Epidermal melanocyte (primary cell): Measurements from ENCODE around the gene RASA3.

ENCODE experiments used
- DNase-seq: peaks from one replicate; pipeline ENCODE4 v3.0.0; 2011; ENCODE audit warnings: low spot score; ENCODE audit not compliant: insufficient read length

The RASA3 gene

DNA sequence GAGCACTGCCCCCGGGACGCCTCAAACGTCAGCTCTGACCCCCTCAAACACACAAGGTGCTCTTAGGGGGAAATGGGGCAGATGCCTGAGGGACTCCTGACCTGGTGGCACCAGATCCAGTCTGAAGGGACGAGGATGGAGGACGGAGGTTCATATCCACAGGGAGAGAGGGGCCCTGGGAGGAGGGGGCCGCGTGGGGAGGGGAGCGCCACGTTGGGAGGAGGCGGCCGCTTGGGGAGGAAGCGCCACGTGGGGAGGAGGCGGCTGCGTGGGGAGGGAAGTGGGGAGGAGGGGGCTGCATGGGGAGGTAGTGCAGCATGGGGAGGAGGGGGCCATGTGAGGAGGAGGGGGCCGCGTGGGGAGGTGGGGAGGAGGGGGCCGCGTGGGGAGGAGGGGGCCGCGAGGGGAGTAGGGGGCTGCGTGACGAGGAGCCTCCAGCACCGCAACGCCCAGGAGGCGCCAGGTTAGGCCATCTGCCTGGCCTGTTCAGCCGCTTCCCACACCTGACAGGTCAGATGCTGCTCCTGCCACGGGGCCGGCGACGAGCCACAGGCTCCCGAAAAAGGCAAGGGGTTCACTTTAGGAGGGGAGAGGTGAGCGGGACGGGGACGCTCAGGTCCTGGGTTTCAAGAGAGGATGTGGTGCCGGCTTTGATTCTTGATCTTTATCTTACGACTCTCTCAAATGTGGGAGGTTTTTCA, 121.9 kb downstream of the RASA3 start:
- no peak for DNase-seq

DNA sequence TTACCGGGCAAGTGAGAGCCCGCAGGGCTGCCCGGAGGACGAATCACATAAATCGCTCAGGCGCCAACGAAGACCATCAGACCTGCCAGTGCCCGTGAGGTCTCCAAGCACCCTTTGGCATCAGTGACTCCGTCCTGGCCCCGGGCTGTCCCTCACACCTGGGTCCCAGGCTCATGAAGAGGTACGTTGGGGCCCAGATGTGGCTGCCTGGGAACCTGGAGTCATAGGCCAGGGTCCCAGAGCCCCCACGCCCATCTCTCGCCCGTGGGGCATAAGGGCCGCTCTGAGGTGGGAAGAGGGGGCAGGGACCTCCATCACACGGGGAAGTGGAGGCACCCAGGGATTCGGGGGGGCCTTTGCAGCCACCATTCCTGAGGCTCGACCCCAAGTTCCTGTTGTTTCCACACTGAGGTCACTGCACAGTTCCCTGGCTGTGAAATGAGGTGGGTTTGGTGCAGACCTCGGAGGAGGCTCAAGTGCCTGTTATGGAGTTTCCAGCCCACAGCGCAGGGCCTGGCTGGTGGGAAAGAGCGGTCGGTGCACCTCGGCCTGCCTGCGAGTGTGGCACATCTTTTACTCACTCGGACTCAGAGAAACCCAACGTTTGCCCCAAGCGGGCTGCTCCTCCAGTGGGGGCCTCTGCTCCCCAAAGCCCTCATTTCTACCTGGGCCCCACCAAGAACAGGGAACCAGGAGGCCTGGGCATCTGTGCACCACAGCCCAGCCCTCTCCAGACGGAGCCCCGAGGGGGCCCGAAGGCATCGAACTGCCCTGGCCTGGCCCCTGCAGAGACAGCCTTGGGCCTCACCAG, 122.6 kb downstream of the RASA3 start:
- no peak for DNase-seq

DNA sequence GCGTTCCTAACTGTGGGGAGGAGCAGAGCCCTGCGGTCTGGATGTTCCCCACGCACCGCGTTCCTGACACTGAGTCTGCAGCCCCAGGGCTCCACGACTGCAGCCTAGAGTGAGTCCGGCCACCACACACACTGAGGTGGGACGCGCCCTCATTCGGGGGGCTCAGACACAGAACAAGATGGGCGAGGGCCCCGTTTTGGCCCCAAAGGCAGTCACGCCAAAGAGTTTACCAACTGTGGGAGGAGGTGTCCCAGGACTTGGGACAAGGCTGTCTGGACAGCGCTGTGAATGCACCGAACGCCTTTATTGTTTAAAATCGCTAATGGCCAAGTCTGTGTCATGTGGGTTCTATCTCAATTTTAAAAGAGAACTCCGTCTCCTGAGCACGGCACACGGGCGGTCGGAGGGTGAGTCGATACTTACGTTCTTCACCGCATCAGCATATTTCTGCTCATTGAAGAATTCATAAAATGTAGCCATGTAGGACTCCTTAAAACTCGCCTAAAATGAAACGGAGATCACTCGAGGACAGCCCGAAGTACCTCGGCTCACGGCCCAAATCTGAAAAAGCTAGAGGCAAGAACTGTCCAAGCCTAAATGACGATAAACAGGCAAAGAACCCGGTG, 123.3 kb downstream of the RASA3 start:
- DNase-seq: no peak

DNA sequence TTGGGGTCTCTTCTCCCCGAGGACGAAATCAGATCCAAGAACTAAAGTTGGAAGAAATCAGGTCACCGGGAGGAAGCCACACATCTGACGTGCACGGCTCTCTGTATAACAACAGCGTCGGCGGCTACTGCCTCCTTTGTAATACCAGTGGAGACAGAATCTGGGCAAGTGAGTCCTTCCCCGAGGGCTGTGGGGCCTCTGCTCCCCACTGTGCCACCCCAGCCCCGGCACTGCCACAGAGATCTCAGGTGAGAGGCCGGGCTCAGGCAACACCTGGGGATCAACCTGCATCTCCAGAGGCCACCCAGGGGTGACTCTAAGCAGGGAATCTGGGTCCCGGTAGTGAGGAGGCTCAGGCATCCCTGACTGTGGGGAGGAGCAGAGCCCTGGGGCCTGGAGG, 124.9 kb downstream of the RASA3 start:
- no peak for DNase-seq

DNA sequence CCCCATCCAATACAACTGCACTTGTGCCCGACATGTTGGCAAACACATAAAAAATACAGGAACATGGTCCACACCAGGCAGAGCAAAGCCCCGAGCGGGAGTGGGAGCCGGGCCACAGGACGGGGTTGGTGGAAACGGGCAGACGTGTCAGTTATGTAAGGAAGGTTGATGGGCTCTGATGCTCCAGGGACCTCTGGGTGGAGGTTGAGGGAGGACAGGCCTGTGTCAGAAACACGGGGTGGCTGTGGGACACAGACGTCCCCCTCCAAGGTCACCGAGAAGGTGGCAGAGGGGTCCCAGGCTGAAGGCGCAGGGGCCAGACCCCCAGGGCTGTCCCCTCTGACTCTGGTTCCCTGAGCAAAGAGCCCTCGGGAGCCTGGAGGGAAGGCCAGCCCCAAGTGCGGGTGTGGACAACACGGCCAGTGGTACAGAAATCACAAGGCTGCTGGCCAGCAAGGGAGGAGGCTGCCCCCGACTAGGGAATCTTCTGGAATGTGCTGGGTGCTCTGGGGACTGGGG, 127.2 kb downstream of the RASA3 start:
- DNase-seq: no peak

DNA sequence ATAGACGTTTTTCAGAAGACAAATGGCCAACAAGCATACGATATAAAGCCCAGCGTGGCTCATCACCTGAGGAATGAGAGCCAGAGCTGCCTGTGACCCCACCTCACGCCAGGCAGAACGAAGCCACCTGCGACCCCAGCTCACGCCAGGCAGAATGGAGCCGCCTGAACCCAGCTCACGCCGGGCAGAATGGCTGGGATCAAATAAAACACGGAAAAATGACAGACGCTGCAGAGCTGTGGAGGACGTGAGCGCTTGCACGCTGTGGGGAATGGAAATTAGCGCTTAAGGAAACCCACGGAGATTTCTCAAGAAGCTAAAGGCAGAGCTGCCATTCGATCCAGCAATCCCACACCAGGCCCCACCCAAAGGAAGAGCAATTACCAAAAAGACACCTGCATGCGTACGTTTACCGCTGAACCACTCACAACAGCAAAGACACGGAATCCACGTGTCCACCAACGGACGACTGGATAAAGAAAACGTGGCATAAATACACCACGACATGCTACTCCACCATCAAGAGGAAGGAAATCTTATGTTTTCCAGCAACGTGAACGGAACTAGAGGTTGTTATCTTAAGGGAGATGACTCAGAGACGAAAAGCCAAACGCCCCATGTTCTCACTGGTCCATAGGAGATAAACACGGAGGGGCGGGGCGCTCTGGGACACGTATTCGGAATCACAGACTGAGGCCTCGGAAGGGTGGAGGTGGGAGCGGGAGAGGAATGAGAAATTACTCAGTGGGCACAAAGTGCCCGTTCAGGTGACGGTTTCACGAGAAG, 127.8 kb downstream of the RASA3 start:
- no peak for DNase-seq

DNA sequence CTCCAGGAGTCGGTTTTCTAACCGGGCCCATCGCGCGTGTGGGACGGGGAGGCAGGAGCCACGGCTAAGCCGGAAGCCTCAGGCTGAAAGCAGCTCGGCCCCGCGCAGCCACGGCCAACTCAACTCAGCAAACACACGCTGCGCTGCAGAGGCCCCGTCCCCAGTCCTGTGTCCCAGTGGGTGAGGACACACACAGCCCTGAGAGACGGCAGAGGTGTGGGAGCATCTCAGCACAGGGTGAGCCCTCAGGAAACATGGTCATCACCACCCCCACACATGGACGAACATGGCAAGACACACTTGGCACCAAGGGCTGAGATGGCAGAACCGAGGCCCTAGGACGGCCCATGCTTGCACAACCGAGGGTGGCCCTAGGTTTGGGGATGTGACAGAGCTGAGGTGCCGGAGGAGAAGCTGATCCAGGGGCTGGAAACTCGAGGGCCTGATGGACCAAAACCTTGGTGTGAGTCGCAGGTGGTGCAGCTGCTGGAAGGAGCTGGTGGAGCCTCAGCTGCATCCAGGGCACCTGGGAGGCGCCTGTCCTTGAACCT, 129.6 kb downstream of the RASA3 start:
- no peak for DNase-seq

DNA sequence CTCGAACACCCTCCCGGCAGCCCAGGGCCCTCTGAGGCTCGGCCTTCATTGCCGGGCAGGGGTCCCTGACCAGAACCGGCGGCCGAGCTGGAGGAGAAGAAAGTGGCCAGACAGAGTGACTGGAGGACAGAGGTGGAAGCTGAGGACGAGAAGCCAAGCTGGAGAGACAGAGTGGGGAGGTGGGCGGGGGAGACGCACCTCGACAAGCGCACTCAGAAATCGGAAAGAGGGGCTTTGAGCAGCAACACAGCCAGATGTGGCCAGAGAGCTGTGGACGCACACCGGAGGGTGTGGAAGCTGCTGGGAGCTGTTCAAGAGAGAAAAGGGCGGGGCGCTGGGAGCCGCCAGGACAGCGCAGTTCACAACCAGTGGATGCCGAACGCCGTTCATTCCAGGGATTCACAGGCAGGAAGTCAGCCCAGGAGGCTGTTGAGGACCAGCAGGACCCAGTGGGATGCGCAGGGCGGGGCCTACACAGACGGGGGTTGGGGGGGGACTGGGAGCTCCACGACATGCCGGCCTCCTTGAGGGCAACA, 130.3 kb downstream of the RASA3 start:
- DNase-seq: no peak

DNA sequence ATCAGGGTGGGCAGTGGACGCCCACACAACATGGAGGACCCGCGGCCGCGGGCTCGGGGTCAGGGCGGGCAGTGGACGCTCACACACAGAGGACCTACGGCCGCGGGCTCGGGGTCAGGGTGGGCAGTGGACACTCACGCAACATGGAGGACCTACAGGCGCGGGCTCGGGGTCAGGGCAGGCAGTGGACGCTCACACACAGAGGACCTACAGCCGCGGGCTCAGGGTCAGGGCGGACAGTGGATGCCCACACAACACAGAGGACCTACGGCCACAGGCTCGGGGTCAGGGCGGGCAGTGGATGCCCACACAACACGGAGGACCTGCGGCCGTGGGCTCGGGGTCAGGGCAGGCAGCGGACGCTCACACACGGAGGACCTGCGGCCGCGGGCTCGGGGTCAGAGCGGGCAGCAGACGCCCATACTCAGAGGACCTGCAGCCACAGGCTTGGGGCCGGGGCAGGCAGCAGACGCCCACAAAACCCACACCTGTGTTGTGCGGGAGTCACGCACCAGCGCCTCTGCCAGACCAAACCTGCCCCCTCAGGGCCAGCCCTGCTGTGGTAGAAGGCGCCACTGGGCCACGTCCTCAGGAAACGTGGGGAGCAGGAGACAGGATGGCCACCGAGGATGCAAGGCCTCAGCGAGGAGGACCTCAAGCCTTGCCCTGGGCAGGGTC, 131.0 kb downstream of the RASA3 start:
- no peak for DNase-seq

DNA sequence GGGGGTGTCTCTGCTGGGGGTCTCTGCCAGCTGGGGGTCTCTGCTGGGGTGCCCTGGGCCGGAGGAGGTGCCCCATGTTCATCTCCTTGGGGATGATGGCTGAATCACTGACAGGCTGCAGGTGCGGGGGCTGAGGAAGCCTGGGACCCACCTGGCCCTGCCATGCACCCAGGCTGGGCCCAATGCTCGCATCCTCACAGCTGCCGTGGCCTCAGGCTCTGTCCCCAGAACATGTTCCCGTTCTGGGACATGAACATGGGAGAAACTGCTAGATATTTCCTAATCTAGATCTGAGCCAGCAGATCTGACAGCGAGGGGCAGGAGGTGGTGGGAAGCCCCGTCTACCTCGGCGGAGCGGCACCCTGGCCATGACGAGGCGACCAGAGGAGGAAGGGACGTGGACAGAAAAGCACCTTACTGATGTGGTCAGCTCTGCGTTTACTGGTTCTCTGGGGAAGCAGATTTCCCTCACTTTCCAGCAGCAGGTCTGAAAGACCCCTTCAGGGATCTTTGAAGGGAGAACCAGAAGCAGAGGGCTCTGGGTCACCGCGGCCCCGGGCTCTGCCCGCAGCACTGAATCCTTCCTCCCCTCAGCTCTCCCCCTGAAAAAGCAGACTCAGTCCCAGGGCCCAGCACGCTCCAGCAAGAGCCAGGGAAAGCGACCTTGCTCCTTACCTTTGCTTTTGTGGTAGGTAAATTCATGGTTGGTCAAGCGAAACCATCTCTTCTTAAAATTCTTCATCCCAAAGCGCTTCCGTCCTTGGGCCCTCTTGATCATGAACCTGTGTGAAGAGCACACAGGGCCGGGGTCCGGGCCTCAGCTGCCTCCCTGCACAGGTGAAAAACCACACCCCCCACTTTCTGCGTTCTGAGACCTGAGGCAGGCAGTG, 132.0 kb downstream of the RASA3 start:
- DNase-seq: no peak

DNA sequence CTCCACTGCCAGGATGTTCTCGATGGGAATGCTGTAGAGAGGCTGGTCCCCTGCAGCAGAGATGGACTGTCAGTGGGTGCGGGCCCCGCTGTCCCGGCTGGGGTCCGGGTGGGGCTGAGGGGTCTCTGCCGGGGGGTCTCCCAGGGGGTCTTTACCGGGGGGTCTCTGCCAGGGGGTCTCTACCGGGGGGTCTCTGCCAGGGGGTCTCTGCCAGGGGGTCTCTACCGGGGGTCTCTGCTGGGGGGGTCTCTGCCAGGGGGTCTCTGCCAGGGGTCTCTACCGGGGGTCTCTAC, 132.9 kb downstream of the RASA3 start:
- DNase-seq: no peak

DNA sequence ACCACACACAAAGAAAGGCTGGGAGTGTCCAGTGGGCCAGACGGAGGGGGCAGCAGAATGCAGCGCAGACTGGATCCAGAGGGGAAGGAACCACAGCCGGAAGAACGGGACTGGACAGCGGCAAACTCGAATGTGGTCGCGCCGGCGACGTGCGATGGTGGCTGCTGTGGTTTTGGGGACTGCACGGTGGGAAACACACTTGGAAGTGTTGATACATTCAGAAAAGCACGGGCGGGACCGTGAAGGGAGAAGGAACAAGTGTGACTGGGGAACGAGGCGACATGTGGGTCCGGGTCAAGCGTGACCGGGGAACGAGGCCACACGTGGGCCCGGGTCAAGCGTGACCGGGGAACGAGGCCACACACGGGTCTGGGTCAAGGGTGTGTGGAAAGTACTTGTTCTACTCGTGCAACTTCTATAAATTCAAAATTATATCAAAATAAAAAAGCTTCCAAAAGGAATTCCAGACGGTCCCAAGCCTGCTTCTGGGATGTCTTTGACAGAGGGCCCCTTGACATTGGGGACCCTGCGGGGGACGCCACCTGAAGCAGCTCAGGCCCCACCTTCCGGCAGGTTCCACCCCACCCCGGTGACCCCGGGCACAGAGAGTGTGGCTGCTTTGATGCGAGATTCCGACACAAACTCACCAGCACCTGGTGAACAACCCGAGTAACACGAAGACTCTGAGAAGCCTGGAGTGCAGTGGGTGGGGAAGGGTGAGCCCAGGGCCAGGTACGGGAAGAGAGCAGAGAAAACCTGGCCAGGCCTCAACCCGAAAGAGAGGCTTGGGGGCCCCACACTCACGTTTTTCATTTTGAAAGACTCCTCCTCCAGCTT, 133.4 kb downstream of the RASA3 start:
- no peak for DNase-seq

DNA sequence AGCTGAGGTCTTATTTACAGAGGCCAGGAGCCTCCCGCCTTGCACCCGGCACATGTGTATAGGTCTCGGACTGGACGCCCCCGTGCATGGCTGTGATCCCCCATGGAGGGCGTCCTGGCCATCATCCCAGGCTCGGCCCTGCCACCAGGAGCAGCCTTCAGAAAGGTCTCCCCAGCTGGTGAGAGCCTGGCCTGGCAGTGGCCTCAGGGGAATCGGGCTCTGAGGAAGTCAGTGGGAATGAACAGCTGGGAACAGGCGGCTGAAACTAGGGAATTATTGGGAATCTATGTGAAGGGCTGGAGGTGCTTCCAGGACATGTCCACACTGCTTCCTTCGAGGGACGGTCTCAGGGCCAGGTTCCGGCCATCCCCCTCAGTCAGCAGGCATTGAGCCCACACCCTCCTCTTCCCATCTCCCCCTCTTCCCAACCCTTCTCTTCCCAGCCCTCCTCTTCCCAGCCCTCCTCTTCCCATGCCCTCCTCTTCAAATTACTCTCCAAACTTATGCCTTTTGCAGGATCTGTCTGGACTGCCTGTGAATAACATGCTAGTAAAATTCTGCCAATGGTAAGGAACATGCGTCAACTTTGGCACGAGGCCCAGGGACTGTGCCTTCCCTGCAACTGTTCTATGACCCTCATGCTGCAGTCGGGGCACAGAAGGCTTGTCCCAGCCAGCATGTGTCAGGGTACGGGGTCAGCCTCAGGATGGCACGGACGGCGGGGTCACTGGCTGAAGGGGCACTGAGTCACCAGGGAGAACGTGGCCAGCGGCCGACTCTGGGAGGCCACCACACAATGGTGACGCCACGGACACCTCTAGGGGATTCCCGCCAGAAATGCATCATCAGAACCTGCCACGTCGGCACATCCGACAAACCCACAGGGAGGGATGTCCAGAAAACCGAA, 134.3 kb downstream of the RASA3 start:
- peak; percentile 54 for DNase-seq

DNA sequence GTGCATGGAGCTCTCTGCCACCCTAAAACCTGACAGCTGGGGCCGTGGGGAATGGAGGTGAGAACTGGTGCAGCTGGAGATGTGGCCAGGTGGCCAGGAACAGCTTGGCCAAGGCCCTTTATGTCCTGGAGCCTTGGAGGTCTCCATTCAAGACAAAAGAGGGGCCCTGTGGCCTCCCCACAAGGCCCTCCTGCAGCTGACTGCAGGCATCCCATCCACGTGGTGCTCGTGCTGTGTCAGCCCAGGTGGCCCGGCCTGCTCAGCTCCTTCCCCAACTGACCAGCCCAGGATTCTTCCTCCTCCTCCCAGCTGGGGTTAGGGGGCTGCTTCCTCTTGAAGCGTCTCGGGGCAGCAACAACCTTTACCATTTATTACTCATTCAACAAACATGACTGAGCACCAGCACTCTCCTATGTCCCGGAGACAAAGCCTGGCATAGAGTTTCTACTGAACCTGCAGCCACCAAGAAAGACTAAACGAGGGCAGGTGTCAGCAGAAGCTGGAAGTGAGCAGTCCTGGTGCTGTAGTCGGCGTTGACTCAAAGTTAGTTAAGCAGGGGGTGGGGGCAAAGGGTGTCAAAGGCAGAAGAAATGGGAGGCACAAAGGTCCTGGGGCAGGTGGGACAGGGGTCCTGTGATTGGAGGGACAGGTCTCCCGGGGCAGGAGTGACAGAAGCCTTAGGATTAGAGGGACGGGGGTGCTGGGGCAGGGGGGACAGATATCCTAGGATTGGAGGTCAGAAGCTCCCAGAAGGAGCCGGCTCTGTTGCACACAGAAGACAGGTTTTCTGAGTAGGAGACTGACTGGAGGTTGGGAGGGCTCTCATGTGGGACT, 135.3 kb downstream of the RASA3 start:
- DNase-seq: no peak

DNA sequence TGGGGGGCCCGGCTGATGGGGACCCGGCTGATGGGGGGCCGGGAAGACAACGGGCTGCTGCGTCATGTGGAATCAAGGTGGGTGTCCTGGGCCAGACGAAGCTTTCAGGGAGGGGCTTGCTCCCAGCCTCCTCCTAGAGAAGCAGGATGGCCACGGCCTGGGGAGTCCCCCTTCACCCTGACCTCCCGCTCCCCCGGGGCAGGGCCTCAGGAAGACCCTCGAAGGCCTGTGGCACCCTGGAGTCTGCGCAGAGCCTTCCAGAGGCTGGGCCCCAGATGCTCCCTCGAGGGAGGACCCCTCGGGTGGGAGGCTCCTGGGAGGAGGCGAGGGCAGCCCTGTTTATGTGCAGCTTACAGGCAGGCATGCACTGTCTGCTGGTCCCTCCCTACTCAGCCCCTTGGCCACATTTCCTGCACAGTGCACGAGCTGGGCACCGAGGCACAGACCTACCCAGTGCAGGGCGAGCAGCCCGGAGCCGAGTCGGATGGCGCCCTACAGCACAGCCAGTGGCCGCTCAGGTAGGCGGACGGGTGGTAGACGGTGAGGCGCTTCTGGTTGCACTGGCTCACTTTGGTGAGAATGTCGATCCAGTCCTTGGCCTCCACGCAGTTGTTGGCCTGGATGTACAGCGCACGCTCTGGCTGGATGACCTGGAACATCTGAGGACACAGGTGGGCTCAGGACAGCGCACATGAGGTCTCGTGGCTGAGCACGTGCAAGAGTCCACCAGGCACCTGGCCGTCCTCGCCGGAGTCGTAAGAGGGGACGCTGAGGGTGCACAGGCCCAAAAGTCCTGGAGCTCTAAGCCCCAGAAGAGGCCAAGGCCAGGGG, 136.1 kb downstream of the RASA3 start:
- DNase-seq: no peak

DNA sequence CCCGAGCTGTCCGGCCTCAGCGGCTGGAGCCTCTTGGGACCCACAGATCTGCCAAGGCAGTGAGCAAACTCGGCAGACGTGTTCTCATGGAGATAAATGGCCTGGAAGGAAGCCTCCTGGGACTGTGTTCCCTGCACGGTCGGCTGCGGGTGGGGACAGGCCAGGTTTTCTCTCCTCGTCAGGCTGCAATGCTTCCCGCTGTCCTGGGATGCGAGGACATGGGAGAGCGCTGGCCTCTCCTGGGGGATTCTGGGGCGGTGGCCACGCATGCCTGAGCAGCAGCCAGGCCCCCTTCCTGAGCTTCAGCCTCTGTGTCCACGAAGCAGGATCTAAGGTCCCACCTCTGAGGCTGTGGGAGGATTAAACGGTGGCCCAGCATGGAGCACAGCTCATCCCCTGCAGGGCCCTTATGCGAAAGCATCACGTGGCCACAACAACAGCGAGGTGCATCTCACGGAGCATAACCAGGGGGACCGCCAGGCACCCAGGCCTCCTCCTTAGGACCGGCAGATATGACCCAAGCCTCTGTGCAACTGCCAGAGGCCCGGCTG, 137.3 kb downstream of the RASA3 start:
- DNase-seq: no peak
